ENCODE results near the gene NDUFAF2. TPM values are rescaled to one million over a fixed set of nuclear protein-coding genes. Genes with fewer than 3 reads are reported as not detected.

Gene NDUFAF2
- total and polyA plus RNA-seq, 2 of the 13 experiments (the other 11 are each of a cell fraction or from before 2014, with no cell fraction given), result 34.0 to 78.4 TPM

DNA sequence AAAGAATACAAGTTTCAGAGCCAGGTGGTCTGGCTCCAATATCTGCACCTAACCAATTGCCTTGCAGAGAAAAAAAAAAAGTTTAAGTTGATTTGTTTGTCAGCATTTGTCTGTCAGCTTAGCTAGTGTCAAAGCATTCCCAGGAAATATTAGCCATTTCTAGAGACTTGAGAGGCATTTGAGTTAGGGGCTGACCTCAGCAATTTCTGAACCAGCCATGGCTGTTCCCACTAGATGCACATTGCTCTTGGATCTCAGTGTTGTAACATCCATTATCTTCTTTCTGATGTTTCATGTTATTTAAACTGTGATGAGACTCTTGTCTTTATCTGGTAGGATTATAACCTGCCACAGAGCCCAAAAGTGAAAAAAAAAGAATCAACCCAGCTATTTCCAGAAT lies 102.3 kb downstream of the NDUFAF2 start:
- no TSS peak for BruUV-seq (replicated peaks)
- POLR2A ChIA-PET, result no interaction called here

DNA sequence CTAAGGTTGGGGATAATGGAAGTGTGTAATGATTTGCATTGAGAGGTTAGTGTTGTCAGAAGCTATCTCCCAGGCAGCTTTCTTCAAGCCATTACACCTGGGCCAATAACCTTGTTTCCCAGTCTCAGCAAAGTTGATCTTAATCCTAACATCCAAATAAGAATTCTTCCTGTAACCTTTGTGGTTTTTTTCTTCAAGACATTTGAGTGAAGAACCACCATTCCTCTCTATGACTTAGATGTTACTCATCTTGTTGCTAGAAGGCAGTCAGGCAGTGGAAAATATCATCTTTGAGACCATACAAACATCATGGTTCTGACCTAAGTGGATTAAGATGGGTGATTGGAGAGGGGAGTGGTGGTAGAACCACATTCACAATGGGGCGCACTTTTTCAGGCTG lies 103.5 kb downstream of the NDUFAF2 start:
- no peak overlapping the region for H2AFZ ChIP-seq (ENCODE audit: low read length)
- 48% methylated on average over 1 of the region's 1 CpG for WGBS (ENCODE audit: low lambda C conversion rate)
- H3K4me2 ChIP-seq (ENCODE audit: low read depth, low read length), result no peak overlapping the region
- intact Hi-C loops (cut with micrococcal nuclease; ENCODE audit: unreplicated experiment) (loop anchor here (5.0 kb wide), 1 partner anchor 606 kb away; no protein-coding TSS in a partner anchor), in situ Hi-C loops (cut with HindIII; ENCODE audit: extremely low pct_ligation_motif_present, low pct_unique_long_range_greater_than_20kb) (no loop called here)
- no peaks in the 10 kb centered on the region for H4K20me1 ChIP-seq (ENCODE audit: insufficient read depth, low read length)
- H3K27ac ChIP-seq (ENCODE audit: extremely low read length, insufficient read depth, low read length), result no peak overlapping the region
- POLR2A ChIA-PET, result no interaction called here
- no peaks in the 10 kb centered on the region for H3K36me3 ChIP-seq (replicated peaks in 1 of 2; ENCODE audit: control insufficient read depth in 1 of 2, insufficient read depth in 2 of 2, low read length in 2 of 2)
- H3K9me3 ChIP-seq (ENCODE audit: low read length), result peaks cover 5% of the 10 kb centered on the region; the same call in 1 of the 2 replicates
- FAIRE-seq, result no peak
- no peaks in the 10 kb centered on the region; a peak in 1 of 5 replicates for H3K27me3 ChIP-seq (ENCODE audit: control insufficient read depth in 1 of 2, insufficient read depth in 2 of 2, low read length in 2 of 2)
- no TSS peak for BruUV-seq (replicated peaks)
- no peak for ATAC-seq
- no peak for TF ChIP-seq DNMT1 (CRISPR knock-in tag; IDR thresholded peaks at IDR 0.05)
- peaks cover 7% of the 10 kb centered on the region; the same call in 1 of the 2 replicates for H3K4me1 ChIP-seq (ENCODE audit: insufficient read depth, low read length)
- no peak overlapping the region for H3K4me3 ChIP-seq (replicated peaks in 1 of 3; ENCODE audit: insufficient read depth in 1 of 3, low read depth in 2 of 3, low read length in 3 of 3)
- CTCF ChIA-PET (ENCODE audit: low intra/inter-chr PET ratio, low total read pairs), result no interaction called here
- H3K9ac ChIP-seq (ENCODE audit: insufficient read depth, low read depth, low read length), result no peak overlapping the region
- DNase-seq (ENCODE audit: low spot score), result no peak
- no peaks in the 10 kb centered on the region for H3K79me2 ChIP-seq (ENCODE audit: insufficient read depth, low read length)

More for the DNA sequence above, 102.3 kb downstream of the NDUFAF2 start:
- Histone ChIP-seq H3K9ac (ENCODE audit: insufficient read depth, low read depth, low read length) (no peak overlapping the region), H3K4me1 (ENCODE audit: insufficient read depth, low read length) (peaks cover 7% of the 10 kb centered on the region; the same call in 1 of the 2 replicates), H3K9me3 (ENCODE audit: low read length) (peaks cover 5% of the 10 kb centered on the region; the same call in 1 of the 2 replicates), H3K36me3 (replicated peaks in 1 of 2; ENCODE audit: control insufficient read depth in 1 of 2, insufficient read depth in 2 of 2, low read length in 2 of 2) (no peaks in the 10 kb centered on the region), H3K4me2 (ENCODE audit: low read depth, low read length) (no peak overlapping the region), H3K27ac (ENCODE audit: extremely low read length, insufficient read depth, low read length) (no peak overlapping the region), H3K27me3 (ENCODE audit: control insufficient read depth in 1 of 2, insufficient read depth in 2 of 2, low read length in 2 of 2) (no peaks in the 10 kb centered on the region; a peak in 1 of 5 replicates), H4K20me1 (ENCODE audit: insufficient read depth, low read length) (no peaks in the 10 kb centered on the region), H3K79me2 (ENCODE audit: insufficient read depth, low read length) (no peaks in the 10 kb centered on the region), H2AFZ (ENCODE audit: low read length) (no peak overlapping the region), H3K4me3 (replicated peaks in 1 of 3; ENCODE audit: insufficient read depth in 1 of 3, low read depth in 2 of 3, low read length in 3 of 3) (no peak overlapping the region)
- DNase-seq (ENCODE audit: low spot score) (no peak), FAIRE-seq (no peak), ATAC-seq (no peak)
- intact Hi-C loops (cut with micrococcal nuclease; ENCODE audit: unreplicated experiment), result loop anchor here (5.0 kb wide), 1 partner anchor 605 kb away; no protein-coding TSS in a partner anchor
- in situ Hi-C loops (cut with HindIII; ENCODE audit: extremely low pct_ligation_motif_present, low pct_unique_long_range_greater_than_20kb), result no loop called here
- CTCF ChIA-PET (ENCODE audit: low intra/inter-chr PET ratio, low total read pairs), result no interaction called here
- no peak for TF ChIP-seq RFX5 (IDR thresholded peaks at IDR 0.05; ENCODE audit: low read depth, low read length)
- TF ChIP-seq MAFF (IDR thresholded peaks at IDR 0.05; ENCODE audit: low read depth, low read length), result peak; percentile 29; the same call in 1 of the 2 replicates
- no peak for TF ChIP-seq ZBTB7A (CRISPR knock-in tag; IDR thresholded peaks at IDR 0.05)
- no peak for TF ChIP-seq ZNF282 (IDR thresholded peaks at IDR 0.05; ENCODE audit: partially characterized antibody)
- TF ChIP-seq MAFK (conservative IDR thresholded peaks at IDR 0.05 in 1 of 2, IDR thresholded peaks at IDR 0.05 in 1 of 2; ENCODE audit: low read length in 2 of 2), result peak in 1 of 2 experiments; percentile 70; a peak in 3 of 4 replicates
